GM18519 (cell line): ENCODE results near the gene C11orf91.
A peak's percentile ranks its signal among the peaks of the same experiment; 100 is the strongest.
"Not testable (repeated sequence)": the region's sequence is repeated elsewhere in the genome, so short reads cannot be mapped to it uniquely, and the experiment has no call there.

Source experiments
- ATAC-seq: cut with Tn5 transposase; IDR thresholded peaks from one replicate; pipeline ENCODE4 v1.9.1; 2021; ENCODE audit warnings: mild to moderate bottlenecking, moderate library complexity; ENCODE audit not compliant: unreplicated experiment, low FRiP score

Gene C11orf91

GRCh38 chr11:33722590-33723234 is 22.1 kb upstream of the C11orf91 start:
- peak; percentile 82 for ATAC-seq

DNA sequence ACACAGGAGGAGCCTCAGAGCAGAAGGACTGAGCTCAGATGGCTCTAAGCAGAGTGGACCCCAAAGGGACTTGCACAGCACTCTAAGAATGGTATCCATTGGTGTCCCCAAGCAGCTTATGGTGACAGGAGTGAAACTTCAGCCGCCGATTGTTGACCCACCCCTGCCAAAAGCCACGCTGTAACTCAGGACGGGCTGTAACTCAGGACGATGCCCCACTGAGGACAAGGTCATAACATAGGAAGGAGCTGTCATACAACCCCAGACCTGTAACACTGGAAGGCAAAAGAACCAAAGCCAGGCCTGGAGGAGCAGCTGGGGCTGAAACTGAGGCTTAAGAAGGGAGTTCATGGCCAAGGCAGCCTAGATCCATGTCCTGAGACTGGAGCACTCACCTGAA is 21.4 kb upstream of the C11orf91 start:
- no peak for ATAC-seq

DNA sequence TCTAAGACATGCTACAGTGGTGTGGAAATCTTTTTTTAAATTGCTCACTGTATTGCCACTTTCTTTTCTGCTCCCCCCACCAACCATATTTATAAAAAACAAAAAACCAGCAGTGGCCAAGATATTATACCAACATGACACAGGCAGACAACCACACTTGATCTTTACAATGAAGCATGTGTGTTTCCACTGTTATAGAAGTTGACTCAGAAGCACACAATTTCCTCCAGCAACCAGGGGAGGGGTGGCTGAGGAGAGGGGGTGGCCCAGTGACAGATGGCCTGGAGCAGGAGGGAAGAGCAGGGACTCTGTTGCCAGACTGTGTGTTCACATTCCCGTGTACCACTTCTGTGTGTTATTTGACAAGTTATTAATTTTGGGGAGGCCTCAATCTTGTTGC is 20.8 kb upstream of the C11orf91 start:
- ATAC-seq: no peak

- ATAC-seq: no peak
Observed at GRCh38 chr11:33719587-33719986, 19.0 kb upstream of the C11orf91 start.

- no peak for ATAC-seq
Observed at GRCh38 chr11:33718440-33718839, 17.8 kb upstream of the C11orf91 start.

DNA sequence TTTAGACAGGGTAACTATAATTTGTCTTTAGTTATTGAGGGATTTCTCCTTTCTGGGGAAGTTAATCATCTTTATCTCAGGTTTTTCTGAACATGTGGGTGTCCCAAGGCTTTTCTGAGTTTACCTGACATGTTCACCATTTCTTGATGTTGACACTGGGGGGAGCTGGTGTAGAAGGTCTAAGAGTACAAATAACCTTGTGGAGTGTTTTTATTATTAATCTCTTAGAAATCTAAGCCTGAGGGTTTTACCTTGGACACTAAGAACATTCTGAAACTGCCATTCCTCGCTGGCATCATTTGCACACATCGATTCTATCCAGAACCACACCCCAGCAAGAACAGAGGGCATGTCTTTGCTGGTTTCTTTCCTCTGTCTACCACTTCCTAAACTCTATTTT is 15.6 kb upstream of the C11orf91 start:
- ATAC-seq: no peak

- ATAC-seq: no peak
Observed at GRCh38 chr11:33713856-33714398, 13.3 kb upstream of the C11orf91 start.

DNA sequence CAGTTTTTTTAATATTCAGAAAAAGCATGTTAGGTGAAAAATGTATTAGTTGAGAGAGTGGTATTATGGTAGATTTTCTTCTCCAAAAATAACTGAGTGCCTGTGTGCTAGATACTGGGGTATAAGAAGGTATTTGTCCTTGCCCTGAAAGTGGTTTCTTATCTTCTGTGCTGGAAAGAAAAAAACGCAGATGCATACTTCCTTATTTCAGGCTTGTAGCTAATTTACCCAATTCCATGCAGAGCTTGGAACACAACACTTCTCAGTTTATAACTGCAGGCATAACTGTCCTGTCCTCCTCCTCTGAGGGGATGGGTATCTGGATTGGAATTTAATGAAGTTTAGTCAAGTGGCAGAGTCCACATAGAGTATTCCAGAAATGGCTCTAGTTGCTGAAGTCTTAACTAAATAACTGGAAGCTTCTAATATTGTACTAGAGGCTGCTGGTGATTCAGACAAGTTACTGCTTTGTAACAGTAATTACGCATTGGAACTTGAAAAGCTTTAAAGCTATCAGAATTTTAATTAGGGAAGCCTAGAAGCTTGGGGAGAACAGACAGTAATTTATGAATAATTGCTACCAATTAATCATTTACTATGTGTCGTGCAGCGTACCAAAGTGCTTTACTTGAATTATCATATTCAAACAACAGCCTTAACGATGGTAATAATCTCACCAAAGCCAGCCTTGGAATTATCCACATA is 12.7 kb upstream of the C11orf91 start:
- no peak for ATAC-seq

DNA sequence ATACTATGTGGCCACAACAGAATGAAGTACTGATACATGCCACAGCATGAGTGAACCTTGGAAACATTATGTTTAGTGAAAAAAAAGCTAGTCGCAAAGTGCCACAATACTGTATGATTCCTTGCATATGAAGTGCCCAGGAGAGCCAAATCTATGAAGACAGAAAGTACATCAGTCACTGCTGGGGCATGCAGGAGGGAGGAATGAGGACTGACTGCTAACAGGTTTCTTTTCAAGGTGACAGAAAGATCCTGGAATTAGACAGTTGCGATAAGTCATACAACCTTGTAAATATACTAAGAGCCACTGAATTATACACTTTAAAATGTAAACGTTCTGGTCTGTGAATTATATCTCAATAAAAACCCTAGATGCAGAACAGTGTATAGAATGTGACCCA is 11.8 kb upstream of the C11orf91 start:
- no peak for ATAC-seq

DNA sequence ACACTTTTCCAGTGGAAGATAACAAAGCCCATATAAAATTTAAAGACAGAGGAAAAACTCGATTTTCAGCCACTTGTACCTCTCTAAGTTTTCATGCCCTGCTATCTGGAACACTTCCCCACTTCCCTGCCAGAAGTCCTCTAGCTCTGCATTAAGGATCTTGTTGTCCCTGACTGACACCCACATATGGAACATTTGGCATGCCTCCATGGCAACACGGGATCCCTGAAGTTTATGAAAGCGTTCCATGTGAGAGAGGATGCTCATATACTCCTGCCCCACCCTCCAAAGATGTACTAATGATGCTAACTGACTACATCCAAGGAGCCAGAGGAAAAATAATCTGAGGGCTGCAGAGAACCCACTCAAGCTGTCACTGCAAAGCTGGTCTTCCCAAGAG is 8.8 kb upstream of the C11orf91 start:
- ATAC-seq: no peak

DNA sequence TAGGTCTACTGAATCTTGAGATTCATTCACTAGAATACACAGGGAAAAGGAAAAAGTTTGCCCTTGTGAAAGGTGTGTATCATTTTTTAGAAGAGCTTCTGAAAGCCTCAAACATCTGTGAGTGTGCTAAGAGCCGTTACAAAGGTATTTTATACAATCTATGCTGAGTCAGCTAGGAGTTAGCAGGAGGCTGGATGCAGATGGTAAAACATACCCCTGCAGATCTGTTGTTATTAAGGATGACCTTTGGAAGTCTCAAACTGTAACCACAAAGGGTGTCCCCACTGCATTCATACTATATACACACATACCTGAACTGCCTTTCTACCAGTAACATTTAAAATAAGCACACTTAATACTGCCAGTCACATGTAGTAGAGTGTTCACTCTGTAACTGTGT is 8.4 kb upstream of the C11orf91 start:
- ATAC-seq: no peak

- not testable (repeated sequence) for ATAC-seq
Observed at GRCh38 chr11:33707831-33708230, 7.2 kb upstream of the C11orf91 start.

- no peak for ATAC-seq
Observed at GRCh38 chr11:33706966-33707365, 6.3 kb upstream of the C11orf91 start.

GRCh38 chr11:33706546-33706945 is 5.9 kb upstream of the C11orf91 start:
- ATAC-seq: no peak

DNA sequence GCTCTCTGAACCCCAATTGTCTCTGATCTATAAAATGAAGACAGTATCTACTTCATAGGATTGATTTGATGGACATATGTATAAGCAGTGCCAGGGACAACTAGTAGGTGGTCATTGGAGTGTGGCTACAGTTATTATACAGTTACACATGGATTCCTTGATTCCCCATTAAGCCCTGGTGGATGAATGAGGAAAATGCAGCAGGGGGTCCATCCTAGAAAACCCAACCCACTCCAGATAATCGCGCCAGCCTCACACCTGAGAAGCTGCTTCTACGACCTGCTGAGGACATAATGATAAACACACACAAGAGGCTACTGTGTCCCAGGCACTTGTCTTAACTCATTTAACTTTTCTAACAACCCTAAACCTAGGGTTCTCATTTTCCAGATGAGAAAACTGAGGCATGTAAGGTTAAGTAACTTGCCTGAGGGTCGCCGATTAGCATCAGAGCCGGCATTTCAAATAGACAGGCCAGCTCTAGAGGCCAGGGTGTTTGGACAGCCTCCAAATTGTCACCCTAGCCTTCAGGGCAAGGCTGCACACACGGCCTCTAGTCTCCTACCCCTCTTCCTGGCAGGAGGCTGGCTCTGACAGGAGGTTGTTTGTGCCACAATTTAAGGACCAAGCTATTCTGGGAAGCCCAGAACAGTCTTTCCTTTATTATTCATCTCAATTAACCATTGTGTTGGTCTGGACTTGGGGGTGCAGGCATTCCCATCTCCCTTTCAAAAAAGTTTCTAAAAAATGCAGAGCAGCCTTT is 3.8 kb upstream of the C11orf91 start:
- ATAC-seq: no peak

GRCh38 chr11:33703788-33704187 is 3.2 kb upstream of the C11orf91 start:
- ATAC-seq: no peak

DNA sequence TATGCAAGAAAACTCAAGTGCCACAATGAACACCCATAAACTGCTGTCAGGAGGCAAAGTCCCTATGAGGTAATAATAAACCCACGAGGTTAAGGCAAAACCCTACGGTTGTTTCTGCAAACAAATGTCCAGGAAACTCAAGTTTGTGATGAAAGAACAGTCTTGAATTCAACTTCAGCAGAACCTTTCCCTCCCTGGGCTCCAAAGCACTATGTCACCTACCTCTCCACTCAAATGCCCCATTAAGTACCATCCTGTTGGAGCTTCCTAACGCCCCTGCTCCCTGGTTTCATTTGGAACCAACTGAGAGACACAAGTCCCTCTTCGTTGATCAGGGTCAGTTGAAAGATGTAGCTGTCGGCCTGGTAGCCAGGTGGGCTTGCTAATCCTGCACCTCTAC is 2.6 kb upstream of the C11orf91 start:
- no peak for ATAC-seq

DNA sequence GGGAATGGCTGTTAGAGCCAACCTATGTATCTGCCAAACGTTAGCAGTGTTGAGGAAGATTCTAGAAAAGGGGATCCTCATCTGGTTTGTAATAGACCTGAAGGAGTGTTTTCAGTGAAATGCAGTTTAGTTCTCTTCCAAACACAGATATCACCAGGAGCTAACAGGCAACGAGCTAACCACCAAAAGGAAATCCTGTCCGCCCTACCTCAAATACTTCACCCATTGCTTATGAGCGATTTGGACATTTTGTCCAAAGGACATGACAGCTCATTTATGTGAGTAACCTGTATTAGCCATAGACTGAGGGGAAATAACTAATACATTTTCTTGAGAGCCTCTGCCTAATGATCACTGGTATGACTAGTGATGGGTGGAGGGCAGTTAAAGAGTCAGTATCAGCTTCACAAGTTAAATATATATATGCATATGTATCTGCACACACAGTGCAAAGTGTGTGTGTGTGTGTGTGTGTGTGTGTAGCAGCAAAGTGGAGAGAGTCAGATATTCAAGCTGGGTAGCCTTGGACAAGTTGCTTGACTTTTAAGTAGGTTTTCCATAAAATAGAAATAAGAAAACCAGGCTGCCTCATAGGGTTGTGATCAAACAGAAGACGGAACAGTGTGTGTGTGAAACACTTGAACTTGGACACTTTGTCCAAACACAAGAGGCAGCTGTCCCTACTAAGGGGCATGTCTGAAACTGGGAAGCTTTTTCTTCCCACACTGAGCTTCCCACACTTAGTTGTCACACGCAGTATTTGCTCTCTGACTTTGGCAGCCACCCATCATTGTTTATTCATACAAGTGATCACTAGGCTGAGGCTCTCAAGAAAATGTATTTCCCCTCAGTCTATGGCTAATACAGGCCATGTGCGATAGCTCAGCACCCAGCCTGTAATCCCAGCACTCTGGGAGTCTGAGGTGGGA is 940 bp upstream of the C11orf91 start:
- no peak for ATAC-seq

DNA sequence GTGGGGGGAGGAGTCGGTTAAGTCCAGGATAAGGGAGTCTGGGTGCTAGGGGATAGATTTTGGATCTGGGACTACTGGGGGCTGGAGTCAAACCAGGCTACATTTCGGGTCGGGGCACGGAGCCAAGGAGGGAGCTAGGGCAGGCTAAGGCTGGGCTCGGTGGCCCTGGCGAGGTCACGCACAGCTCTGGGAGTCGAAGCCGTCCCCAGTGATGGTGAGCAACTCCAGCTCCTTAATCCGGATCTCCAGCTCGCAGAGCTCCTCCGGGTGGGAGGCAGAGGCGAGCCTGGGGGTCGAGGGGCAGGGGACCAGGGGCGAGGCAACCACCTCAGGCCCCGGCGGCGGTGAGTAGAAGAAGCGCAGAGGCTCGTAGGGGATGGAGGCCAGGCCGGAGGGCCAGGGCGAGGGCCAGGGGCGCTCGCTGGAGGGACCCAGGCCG is 544 bp downstream of the C11orf91 start:
- ATAC-seq: no peak

- ATAC-seq: no peak
Observed at GRCh38 chr11:33699515-33700062, 1.0 kb downstream of the C11orf91 start.
